ENCODE measurements around the gene FXN.

- TF ChIP-seq, protein P1, sequence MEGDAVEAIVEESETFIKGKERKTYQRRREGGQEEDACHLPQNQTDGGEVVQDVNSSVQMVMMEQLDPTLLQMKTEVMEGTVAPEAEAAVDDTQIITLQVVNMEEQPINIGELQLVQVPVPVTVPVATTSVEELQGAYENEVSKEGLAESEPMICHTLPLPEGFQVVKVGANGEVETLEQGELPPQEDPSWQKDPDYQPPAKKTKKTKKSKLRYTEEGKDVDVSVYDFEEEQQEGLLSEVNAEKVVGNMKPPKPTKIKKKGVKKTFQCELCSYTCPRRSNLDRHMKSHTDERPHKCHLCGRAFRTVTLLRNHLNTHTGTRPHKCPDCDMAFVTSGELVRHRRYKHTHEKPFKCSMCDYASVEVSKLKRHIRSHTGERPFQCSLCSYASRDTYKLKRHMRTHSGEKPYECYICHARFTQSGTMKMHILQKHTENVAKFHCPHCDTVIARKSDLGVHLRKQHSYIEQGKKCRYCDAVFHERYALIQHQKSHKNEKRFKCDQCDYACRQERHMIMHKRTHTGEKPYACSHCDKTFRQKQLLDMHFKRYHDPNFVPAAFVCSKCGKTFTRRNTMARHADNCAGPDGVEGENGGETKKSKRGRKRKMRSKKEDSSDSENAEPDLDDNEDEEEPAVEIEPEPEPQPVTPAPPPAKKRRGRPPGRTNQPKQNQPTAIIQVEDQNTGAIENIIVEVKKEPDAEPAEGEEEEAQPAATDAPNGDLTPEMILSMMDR (IDR thresholded peaks at IDR 0.05), result no peak
- TF ChIP-seq EP300 (IDR thresholded peaks at IDR 0.05) (peak in 1 of 2 donors; percentile 19), POLR2A (IDR thresholded peaks at IDR 0.05) (no peak)
Measured at GRCh38 chr9:69076550-69076949, 41.0 kb downstream of the FXN start.
